Measurements from ENCODE around the gene LYPD6. TPM values are rescaled to one million over a fixed set of nuclear protein-coding genes. Genes with fewer than 3 reads are reported as not detected.

LYPD6 gene
- total RNA-seq, 1 donor from 2014 or later: 0.13 TPM

DNA sequence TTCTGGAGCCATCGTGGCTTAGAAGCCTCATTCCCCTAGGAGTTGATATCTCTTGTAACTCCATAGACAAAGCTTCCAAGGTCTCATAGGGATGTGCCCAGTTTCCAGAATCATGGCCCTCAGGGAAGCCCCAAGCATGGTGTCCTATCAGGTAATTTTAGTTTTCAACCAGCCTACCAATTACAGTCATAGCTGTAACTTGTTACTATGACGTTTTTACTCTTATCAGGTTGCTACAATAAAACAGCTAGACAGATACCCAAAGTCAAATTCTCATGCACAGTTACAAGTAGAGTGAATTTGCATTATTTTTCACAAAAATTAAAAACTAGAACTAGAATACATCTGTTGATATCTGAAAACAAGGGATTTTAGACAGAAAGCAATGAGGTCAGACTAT, 8.9 kb downstream of the LYPD6 start:
- intact Hi-C loops (cut with DNase I): no loop called here
- ATAC-seq (ENCODE audit: poor library complexity): no peak
- no peak for DNase-seq

DNA sequence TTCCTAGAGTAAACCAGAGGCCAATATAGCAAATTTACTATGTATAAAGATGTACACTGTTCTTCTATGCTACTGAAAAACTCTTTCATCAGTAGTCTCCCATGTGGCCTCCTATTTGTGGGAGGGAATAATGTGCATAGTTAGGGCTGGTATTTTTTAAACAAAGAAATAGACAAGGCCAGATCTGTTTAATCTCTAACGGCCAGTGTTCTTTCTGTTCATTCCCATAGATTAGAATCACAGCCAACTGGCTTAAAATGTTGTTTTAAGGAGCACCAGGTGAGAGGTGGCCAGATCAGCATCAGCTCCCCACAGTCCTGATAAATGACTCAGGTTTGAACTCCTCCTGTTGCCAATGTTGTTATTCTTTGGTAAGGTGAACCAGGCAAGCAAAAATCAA, 12.1 kb downstream of the LYPD6 start:
- DNase-seq: no peak
- intact Hi-C loops (cut with DNase I): no loop called here
- ATAC-seq (ENCODE audit: poor library complexity): no peak

DNA sequence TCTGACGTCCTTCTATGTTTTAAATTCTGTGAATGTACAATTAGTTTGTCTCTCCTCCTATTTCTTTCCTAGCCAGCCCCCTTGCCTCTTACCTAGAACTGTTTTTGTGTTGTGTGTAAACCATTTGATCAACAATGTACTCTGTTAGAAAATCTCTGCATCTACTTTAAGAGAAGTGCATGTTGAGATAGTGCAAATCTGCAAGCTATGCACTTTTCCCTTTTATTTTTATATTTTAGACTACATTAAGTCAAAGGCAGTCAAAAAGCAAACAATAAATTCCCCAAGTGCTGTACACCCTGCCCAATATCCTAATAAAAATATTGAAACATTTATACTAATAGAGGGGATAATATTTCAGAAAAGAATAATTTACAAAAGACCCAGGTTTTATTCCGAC, 13.7 kb downstream of the LYPD6 start:
- no peak for DNase-seq
- intact Hi-C loops (cut with DNase I): no loop called here
- ATAC-seq (ENCODE audit: poor library complexity): no peak

DNA sequence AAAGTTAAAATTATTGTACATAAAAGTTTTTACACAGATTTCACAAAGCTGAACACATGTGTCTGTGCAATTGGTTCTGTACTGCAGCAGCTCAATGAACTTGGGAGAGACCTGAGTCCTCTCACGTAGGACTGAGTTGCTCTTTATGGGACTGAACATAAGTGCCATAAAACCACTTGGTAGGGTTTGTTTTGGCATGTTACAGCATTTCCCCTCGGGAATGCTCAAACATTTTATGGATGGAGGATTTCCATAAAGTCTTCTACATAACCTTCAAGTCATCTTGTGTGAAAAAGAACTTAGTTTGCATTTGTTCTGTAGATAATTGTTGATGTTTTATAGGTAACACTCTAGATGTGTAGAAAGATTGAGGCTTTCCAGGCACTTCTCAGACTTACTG, 15.9 kb downstream of the LYPD6 start:
- ATAC-seq (ENCODE audit: poor library complexity): no peak
- intact Hi-C loops (cut with DNase I): no loop called here

DNA sequence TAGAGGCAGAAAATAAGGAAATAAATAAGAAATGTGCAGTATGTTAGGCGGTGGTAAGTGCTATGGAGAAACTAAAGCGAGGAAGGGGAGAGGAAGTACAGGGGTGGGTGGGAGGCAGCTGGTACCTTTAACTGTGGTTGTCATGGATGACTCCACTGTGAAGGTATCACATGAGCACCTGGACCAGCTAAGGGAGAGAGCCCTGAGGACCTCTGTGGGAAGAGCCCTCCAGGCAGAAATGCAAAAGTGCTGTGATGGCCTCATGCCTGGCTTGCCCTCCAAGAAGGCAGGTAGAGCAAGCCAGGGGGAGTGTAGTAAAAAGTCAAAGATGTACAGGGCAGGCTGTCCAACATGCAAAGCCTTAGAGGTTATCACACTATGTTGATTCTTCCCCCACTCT, 17.9 kb downstream of the LYPD6 start:
- intact Hi-C loops (cut with DNase I): no loop called here
- no peak for ATAC-seq (ENCODE audit: poor library complexity)

More for the DNA sequence above, 15.9 kb downstream of the LYPD6 start:
- DNase-seq: no peak

DNA sequence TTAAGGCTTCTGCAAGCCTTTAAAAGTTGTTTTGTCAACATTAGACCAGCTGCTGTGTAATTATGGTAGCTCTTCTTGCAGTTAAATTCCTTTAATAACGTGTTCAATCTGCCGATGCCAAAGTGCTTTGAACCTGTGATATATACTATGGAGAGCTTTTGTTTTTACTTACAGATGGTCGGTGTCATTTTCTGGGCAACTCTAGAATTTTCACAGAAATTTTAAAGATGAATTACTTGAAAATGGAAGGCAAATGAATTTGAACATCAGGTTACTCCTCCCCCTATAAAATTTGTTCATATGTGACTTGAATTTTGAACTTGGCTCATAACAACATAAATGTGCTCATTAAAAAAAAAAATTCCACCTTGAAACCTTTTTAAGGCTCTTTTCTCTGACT, 23.0 kb downstream of the LYPD6 start:
- DNase-seq (no peak), ATAC-seq (ENCODE audit: poor library complexity) (no peak)
- intact Hi-C loops (cut with DNase I): no loop called here

More for the DNA sequence above, 17.9 kb downstream of the LYPD6 start:
- no peak for DNase-seq

DNA sequence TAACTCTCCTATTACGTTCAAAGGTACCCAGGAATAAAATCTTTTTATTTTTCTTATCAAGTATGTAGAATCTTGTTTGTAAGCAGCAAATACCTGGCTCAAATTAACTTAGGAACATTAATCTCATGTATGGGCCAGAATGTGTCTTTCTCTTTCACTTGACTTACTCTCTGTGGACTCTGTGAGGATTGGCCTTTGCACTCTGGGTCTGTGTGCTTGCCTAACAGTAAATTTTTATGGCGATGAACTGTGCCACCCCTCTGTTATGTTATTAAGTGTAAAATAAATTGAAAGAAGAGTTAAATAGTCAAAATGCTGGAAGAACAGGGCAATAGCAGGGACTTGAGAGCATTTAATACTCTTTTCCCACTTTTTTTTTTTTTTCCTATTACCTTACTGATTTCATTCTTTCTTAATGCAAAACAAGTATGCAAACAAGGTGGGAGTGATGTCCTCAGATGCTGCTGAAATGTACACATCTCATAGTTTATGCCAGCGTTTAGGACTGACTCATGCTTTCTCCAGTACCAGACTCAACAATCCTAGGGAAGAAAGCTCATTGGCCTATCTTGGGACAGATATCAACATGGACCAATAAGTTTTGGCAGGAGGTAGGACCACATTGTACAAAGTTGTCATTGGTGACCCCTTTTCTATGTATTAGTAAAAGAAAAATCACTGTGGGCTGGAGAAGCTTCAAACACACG, 25.5 kb downstream of the LYPD6 start:
- intact Hi-C loops (cut with DNase I): no loop called here
- ATAC-seq (ENCODE audit: poor library complexity) (no peak), DNase-seq (no peak)

DNA sequence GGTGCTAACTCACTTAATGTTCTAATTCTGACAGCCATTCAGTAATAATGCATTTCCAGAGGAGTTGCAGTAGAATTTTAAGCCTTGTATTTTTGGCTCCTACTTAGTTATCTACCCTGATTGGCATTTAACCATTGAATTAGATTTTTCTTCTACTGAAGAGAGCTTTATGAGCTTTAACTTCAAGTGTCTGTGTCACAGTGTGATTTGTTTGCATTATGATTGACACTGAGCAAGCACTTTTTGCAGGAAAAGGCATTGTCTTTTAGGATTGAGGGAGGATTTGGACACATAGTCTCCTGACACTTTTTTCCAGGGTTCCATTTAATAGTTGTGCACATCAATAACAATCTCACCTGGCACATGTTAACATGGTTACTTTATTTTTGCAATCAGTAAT, 26.7 kb downstream of the LYPD6 start:
- DNase-seq (no peak), ATAC-seq (ENCODE audit: poor library complexity) (no peak)
- intact Hi-C loops (cut with DNase I): no loop called here

DNA sequence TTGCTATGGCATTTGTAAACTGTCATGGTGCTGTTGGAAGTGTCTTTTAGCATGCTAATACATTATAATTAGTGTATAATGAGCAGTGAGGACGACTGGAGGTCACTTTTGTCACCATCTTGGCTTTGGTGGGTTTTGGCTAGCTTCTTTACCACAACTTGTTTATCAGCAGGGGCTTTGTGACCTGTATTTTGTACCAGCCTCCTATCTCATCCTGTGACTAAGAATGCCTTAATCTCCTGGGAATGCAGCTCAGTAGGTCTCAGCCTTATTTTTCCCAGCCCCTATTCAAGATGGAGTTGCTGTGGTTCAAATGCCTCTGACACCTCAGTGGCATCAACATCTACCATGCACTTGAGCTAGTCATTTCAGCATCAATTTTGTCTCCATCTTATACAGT, 29.7 kb downstream of the LYPD6 start:
- intact Hi-C loops (cut with DNase I): no loop called here

DNA sequence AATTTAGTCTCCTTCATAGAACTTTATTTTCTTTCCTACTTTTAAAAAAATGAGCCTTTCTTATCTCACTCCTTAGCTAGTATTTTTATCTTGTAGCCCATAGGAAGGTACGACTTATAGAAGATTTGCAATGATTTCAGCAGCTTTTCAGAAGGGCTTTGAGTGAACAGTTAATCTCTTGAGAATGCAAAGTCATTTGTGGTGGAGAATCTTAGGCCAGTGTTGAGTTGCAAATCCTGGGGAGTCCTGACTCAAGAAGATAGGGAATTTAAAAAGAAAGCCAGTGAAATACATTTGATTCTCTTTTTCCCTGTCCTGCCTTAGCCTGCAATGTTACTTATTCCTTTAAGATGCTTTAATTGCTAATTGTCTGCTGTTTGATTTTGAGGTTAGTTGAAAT, 33.6 kb downstream of the LYPD6 start:
- intact Hi-C loops (cut with DNase I): no loop called here
- ATAC-seq (ENCODE audit: poor library complexity): no peak
- DNase-seq: no peak

More for the DNA sequence above, 29.7 kb downstream of the LYPD6 start:
- DNase-seq (no peak), ATAC-seq (ENCODE audit: poor library complexity) (no peak)

DNA sequence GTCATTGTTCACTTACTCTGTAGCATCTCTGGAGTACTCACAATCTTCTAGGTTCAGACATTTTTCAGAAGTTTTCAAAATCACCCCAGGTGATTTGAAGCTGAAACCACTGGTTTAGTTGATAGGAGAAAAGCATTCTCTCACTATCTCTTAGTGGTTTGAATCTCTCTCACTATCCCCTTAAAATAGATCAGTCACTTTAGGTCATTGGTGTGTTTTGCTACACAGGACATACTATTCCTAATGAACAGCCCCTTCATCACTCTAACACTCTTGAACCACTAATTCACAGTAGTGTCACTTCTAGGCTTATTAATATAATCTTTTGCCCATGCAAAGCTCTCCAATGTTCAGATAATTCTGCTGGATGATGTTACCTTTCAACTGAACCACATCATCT, 34.5 kb downstream of the LYPD6 start:
- intact Hi-C loops (cut with DNase I): no loop called here
- ATAC-seq (ENCODE audit: poor library complexity) (no peak), DNase-seq (no peak)

DNA sequence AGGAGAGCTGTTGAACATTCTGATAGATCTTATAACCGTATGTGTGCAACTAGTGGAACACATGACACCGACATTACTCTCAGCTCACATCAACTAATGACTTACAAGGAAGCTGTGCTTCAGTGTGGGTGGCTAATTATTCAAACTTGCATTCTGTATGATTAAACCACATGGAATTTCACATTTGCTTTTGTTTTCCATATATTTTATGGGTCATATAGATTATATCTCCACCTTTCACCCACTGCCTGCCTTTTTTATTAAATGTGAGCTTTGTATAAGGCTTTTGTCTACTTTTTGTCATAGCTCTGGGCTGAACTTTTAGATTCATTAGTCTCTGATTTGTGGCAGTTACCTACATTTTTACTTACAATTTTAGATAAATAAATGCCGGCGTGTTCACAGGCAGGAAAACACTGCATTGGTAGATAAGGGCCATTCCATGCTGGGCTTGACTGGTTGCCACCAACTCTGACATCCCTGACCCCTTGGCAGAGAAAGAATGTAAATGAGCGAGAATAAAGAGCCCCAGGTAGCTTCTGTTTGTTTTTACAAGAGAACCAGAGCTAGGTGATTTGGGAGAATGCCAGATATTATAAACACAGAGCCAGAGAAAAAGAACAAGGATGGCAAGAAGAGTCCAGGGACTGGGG, 35.7 kb downstream of the LYPD6 start:
- DNase-seq (no peak), ATAC-seq (ENCODE audit: poor library complexity) (no peak)
- intact Hi-C loops (cut with DNase I): no loop called here

DNA sequence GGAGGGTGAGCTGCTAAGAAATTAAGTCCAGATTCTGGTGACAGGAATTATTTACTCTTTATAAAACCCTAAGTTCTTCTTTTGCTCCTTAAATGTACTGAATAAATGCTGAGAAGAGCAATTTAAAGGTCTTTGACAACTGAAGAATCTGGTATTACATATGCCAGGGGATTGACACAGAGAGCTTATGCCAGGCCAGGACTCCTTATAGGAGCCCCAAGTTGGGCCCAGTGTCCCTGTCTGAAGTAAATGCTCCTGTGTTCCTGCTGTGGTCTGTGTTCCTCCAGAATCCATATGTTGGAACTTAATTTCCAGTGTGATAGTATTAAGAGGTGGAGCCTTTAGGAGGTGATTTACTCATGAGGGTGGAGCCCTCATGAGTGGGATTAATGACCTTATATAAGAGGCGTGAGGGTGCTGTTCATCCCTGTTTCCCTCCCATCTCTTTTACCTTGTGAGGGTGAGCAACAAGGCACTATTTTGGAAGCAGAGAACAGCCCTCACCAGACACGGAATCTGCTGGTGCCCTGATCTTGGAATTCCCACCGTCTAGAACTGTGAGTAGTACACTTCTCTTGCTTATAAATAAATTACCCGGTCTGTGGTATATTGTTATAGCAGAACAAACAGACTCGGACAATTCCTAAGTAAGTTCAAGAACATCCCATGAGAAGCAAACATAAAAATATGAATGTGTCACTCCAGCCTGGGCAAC, 39.8 kb downstream of the LYPD6 start:
- ATAC-seq (ENCODE audit: poor library complexity): no peak
- DNase-seq: no peak
- intact Hi-C loops (cut with DNase I): no loop called here

DNA sequence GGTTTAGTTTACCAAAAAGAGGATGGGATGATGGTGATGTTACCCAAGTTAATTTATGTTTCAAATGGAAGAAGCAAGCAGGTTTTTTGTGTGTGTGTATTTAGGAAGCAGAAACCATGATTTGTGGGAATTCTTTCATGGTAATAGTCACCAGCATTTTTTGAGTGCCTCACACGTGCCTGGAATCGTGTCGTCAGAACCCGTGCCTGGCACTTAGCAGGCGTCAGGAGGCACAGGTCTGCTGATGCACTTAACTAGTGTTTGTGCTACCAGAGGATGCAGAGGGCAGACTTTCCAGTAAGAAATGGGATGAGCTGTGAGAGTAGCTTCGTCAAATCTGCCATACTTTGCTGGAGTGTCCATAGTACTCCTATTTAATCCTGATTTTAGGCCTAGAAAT, 41.1 kb downstream of the LYPD6 start:
- ATAC-seq (ENCODE audit: poor library complexity): no peak
- no peak for DNase-seq
- intact Hi-C loops (cut with DNase I): no loop called here

DNA sequence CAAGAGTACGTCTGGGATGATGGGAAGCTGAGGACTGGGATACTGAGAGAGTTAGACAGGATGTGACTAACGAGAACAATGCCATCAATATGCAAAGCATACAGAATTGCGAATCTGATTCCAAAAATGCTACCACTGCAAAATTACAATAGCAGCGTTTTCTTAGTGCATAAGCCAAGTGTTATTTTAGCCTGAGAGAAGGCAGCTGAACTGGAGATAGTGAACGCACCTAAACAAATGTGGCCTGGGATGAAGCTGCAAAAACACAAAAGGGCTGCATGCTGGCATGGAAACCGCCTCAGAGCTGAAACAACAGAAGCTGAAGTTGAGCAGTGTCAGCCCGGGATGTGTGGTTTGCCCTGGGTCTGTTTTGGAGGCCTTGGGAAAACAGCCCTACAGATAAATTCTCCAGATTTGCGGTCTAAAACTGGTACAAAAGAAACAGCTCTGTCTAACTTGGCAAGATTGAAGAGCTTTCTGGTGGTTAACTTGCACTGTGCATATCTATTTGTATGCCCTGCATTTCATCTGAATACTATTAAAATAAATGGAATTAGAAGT, 45.5 kb downstream of the LYPD6 start:
- ATAC-seq (ENCODE audit: poor library complexity) (no peak), DNase-seq (no peak)
- intact Hi-C loops (cut with DNase I): no loop called here

DNA sequence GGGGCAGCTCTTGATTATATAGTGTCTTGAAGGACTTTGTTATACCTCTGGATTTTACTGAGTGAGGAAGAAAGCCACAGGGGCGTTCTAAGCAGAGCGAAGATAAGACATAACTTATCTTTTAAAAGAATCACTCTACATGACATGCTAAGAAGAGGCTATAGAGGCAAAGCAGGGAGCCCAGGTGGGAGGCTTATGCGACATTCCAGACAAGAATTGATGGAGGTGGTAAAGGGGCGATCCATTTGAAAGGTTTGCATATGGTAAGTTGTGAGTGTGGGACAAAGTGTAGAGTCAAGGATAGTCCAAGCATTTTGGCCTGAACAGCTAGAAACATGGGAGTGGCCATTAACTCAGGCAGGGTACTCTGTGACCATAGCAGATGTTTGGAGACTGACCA, 49.8 kb downstream of the LYPD6 start:
- ATAC-seq (ENCODE audit: poor library complexity) (no peak), DNase-seq (no peak)
- intact Hi-C loops (cut with DNase I): no loop called here

DNA sequence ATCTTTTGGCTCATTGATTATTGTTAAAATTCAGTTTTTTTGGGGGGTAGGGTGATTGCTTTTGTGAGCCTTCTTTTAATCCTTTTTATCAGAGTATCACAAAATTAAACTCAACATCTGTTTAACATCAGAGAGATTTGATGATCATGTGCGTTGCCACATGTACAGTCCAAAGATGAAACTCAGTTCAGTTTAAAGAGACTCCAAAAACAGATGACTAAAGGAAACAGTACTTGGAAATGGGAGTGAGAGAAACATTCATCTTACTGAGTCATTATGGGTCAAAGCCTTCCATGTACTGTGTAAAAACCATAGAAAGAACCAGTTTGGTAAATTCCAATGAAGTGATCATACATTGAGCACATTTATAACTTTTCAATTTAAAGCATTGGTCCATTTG, 53.0 kb downstream of the LYPD6 start:
- intact Hi-C loops (cut with DNase I): no loop called here
- ATAC-seq (ENCODE audit: poor library complexity): no peak
- DNase-seq: no peak

DNA sequence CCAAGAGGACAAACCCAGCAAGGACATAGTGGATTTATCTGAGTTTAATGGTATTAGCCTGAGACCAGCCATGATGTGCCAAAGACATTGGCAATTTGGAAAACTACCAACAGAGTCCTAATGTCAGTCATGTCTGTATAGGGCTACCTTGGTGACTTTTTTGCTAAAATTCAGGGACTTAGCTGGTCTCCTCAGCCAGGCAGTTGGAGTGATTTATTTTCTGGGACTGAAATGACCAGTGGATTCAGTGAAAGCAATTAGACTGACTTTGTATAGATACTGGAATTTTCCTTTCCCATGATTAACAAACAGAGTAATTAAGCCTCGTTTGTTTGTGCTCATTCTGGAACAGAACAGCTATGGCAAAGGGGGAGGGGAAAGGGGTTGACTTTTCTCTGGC, 55.0 kb downstream of the LYPD6 start:
- intact Hi-C loops (cut with DNase I): no loop called here
- no peak for ATAC-seq (ENCODE audit: poor library complexity)

DNA sequence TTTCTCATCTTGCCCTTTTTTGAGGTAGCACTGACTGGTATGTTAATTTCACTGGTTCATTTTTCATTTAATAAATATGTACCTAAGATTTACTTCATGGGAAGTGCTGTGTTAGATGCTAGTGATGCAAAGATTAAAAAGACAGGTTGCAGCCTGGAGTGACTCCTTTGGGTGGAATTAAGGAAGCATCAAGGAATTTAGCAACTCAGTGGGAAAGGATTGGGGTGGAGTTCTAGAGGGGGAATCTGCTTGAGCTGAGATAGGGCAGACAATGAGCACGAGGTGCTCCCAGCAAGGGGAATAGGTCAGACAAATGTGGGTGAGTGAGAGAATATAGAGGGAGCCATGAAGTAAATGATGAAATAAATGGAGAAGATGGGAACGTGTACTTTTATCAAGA, 57.0 kb downstream of the LYPD6 start:
- intact Hi-C loops (cut with DNase I): no loop called here

More for the DNA sequence above, 55.0 kb downstream of the LYPD6 start:
- no peak for DNase-seq

More for the DNA sequence above, 57.0 kb downstream of the LYPD6 start:
- ATAC-seq (ENCODE audit: poor library complexity) (no peak), DNase-seq (no peak)

Measured in Right ventricle myocardium superior (tissue), 1 donor.